Femur (tissue), 1 donor: ENCODE results near the gene LRP2BP.
A peak's percentile ranks its signal among the peaks of the same experiment; 100 is the strongest.
"Not testable (repeated sequence)": the region's sequence is repeated elsewhere in the genome, so short reads cannot be mapped to it uniquely, and the experiment has no call there.

Experiments used
- DNase-seq: peaks from one replicate; pipeline ENCODE4 v3.0.0-alpha.2; 2017

The LRP2BP gene

DNA sequence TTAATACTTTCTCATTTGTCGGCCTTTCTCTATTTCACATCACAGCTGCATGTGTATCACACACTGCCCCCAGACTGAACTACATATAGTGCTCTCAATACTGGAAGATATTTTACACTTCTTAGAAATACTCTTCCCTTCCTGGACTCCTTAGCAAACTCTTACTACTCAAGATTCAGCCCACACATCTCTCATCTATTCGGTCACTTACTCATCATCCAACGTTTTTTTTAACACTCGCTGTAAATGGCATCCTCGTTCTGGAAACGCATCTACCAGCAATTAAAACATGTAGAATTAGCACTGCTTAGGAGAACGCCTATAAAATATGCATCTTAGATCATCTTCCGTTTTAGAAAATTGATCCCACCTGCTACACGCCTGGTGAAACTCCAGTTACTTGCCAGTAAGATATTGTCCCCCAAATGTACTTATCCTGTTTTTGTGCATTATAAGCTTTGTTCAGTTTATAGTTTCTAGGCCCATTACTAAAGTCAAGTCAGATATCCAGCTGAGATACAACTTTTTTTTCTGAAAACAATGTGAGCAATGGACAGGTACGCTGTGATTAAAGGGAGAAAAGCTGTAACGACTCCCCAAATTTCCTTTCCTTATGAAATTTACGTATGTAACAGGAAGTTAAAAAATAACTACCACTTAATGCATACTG, 1.0 kb downstream of the LRP2BP start:
- DNase-seq = no peak

GRCh38 chr4:185392156-185392555, 3.6 kb downstream of the LRP2BP start:
- DNase-seq = no peak

GRCh38 chr4:185390941-185391340, 4.8 kb downstream of the LRP2BP start:
- no peak for DNase-seq

- no peak for DNase-seq
These were observed 7.8 kb downstream of the LRP2BP start for GRCh38 chr4:185387957-185388356.

GRCh38 chr4:185384930-185385331, 10.8 kb downstream of the LRP2BP start:
- DNase-seq = peak; percentile 33

GRCh38 chr4:185384061-185384460, 11.7 kb downstream of the LRP2BP start:
- DNase-seq = no peak

GRCh38 chr4:185383451-185383850, 12.3 kb downstream of the LRP2BP start:
- DNase-seq = no peak

DNA sequence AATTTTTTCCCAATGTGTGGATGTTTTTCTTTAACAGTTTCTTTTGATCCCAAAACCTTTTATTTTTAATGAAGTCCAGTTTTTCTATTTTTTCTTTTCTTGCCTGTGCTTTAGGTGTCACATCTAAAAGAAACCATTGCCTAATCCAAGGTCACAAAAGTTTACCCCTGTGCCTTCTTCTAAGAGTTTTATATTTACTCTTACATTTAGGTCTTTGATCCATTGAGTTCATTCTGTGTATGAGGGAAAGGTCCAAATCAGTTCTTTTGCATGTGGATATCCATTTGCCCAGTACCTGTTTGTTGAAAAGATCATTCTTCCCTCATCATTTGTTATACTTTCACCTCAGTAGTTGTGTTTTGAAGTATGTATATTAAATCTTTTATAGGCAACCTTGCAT, 13.0 kb downstream of the LRP2BP start:
- no peak for DNase-seq

- DNase-seq = no peak
These were observed 14.2 kb downstream of the LRP2BP start for GRCh38 chr4:185381288-185382196.

DNA sequence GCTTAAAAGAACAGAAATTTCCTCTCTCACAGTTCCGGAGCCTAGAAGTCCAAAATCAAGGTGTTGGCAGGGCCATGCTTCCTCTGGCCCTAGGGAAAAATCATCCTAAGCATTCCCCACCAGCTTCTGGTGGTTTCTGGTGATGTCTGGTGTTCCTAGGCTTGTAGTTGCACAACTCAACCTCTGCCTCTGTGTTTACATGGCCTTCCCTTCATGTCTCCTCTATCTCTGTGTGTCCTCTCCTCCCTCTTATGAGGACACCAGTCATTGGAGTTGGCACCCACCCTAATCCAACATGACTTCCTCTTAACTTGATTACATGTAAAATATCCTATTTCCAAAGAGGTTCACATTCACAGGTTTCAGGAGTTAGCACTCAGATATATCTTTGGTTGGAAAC, 15.4 kb downstream of the LRP2BP start:
- DNase-seq = no peak

GRCh38 chr4:185379326-185380295, 16.1 kb downstream of the LRP2BP start:
- DNase-seq = no peak

- no peak for DNase-seq
These were observed 17.5 kb downstream of the LRP2BP start for GRCh38 chr4:185378264-185378663.

GRCh38 chr4:185374573-185374972, 21.2 kb downstream of the LRP2BP start:
- DNase-seq = no peak

GRCh38 chr4:185374027-185374426, 21.7 kb downstream of the LRP2BP start:
- no peak for DNase-seq

- DNase-seq = no peak
These were observed 24.0 kb downstream of the LRP2BP start for GRCh38 chr4:185371702-185372101.

DNA sequence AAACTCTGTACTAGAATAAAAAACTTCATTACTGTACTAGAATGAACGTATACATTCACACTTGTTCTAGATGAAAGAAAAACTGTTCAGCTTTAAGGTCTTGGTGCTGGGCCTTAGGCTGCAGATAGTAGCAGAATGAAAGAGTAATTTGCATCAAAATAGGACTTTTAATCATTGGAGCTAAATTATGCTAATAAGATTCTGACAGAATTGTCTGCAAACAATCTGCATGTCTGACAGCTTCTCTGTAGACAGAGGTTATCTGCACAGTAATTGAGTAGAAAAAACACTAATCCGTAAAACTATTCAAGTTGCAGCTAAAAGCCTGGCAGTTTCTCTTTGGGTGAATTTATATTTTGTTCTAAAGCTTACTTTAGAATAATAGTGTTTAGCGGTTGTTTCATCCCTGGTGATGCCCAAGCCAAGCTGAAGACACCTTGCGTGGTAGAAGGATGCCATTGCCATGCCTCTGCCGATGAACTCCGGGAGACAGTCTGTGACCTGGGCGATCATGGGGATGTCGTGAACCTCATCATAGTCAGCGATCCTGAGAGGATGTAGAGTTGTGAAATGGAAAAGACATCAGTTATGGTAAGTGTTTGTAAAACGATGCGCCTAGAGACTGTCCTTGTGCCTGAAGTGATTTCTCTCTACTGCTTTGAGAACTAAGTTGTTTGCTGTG, 25.3 kb downstream of the LRP2BP start:
- DNase-seq = no peak

GRCh38 chr4:185369731-185370130, 26.0 kb downstream of the LRP2BP start:
- DNase-seq = no peak

- no peak for DNase-seq
These were observed 30.8 kb downstream of the LRP2BP start for GRCh38 chr4:185364886-185365285.

GRCh38 chr4:185363251-185363650, 32.5 kb downstream of the LRP2BP start:
- no peak for DNase-seq

- DNase-seq = not testable (repeated sequence)
These were observed 33.2 kb downstream of the LRP2BP start for GRCh38 chr4:185362570-185362969.

DNA sequence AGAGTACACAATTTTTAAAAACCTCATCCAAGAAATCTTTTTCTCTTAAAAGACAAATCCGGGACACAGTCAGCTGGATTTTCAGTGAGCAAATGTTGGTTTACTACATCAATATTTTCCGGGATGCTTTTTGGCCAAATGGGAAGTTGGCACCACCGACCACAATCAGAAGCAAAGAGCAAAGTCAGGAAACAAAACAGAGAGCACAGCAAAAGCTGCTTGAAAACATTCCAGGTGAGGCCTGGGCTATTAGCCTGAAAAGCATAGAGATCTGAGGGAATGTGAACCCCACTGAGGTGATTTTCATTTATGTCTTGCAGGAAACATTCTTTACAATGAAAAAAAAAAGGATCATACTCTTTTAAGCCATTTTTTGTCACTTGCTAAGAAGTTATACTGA, 33.9 kb downstream of the LRP2BP start:
- no peak for DNase-seq

DNA sequence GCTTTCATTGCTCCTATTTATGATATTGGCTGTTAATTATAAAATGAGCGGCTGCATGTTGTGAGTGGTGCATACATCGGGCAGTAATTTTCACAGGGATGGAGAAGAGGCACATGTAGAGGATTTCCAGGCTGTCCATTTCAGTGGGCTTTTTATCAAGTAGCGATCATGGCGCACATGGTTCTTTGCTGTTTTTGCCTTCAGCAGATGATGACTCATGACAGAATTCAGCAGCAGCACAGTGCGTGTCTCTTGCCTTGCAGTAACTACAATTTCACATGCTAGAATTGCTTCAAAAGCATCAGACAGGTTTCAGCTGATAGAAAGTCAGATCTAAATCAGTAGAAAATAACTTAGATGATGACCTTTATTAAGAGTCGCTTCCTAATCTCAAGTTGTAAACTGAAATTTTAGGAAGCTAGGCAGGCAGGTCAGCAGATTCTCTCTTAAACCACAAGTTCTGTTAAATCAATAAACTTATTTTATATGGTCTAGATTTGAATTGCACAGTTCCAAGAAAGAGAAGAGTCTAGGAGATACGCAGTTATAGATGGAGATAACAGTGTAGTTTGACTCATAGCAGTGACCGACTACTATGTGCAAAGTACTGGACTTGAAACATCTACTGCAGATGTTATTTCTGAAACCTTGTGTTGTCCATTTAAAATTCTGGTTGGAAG, 35.8 kb downstream of the LRP2BP start:
- no peak for DNase-seq
